GM23248 (cell line): Measurements from ENCODE around the gene SWAP70. TPM values are rescaled to one million over a fixed set of nuclear protein-coding genes. Genes with fewer than 3 reads are reported as not detected.

Experiments used
- DNase-seq: peaks from one replicate; pipeline ENCODE4 v3.0.0-alpha.2; 2015
- H2AFZ ChIP-seq: fragments of 200-600 bp; sonication (generic); 2 replicates; pipeline ENCODE4 v1.6.1; 2016; ENCODE audit warnings: antibody characterized with exemption
- H3F3A ChIP-seq: fragments of 200-600 bp; sonication (generic); 2 replicates; pipeline ENCODE4 v1.6.1; 2016; ENCODE audit warnings: mild to moderate bottlenecking, antibody characterized with exemption, mixed run types; ENCODE audit not compliant: insufficient read depth
- H3K27ac ChIP-seq: fragments of 200-600 bp; sonication (generic); 2 replicates; pipeline ENCODE4 v1.5.1; 2016; ENCODE audit warnings: mild to moderate bottlenecking
- H3K27me3 ChIP-seq: fragments of 200-600 bp; sonication (generic); replicated peaks from 2 replicates; pipeline ENCODE4 v1.6.1; 2016; ENCODE audit warnings: mild to moderate bottlenecking; ENCODE audit not compliant: insufficient read depth
- H3K36me3 ChIP-seq: fragments of 200-600 bp; sonication (generic); 2 replicates; pipeline ENCODE4 v1.6.1; 2016; ENCODE audit warnings: low read depth, mild to moderate bottlenecking
- H3K4me1 ChIP-seq: fragments of 200-600 bp; sonication (generic); 2 replicates; pipeline ENCODE4 v1.6.1; 2016; ENCODE audit warnings: mild to moderate bottlenecking; ENCODE audit not compliant: insufficient read depth
- H3K4me2 ChIP-seq: fragments of 200-600 bp; sonication (generic); one replicate; pipeline ENCODE4 v1.6.1; 2016; ENCODE audit warnings: mild to moderate bottlenecking; ENCODE audit not compliant: unreplicated experiment
- H3K4me3 ChIP-seq: fragments of 200-600 bp; sonication (generic); 2 replicates; pipeline ENCODE4 v1.5.1; 2016; ENCODE audit warnings: mild to moderate bottlenecking
- H3K79me2 ChIP-seq: fragments of 200-600 bp; sonication (generic); 2 replicates; pipeline ENCODE4 v1.6.1; 2016; ENCODE audit warnings: mild to moderate bottlenecking; ENCODE audit not compliant: insufficient read depth
- H3K9ac ChIP-seq: fragments of 200-600 bp; sonication (generic); 2 replicates; pipeline ENCODE4 v1.6.1; 2016; ENCODE audit warnings: mild to moderate bottlenecking
- H3K9me2 ChIP-seq: fragments of 200-600 bp; sonication (generic); 2 replicates; pipeline ENCODE4 v1.6.1; 2016; ENCODE audit warnings: mixed run types, mild to moderate bottlenecking, moderate library complexity; ENCODE audit not compliant: insufficient read depth
- H3K9me3 ChIP-seq: fragments of 200-600 bp; sonication (generic); one replicate; pipeline ENCODE4 v1.6.1; 2017; ENCODE audit warnings: low read depth
- H4K20me1 ChIP-seq: fragments of 200-600 bp; sonication (generic); 2 replicates; pipeline ENCODE4 v1.6.0; 2016; ENCODE audit not compliant: insufficient read depth
- EZH2 ChIP-seq: fragments of 200-600 bp; sonication (generic); IDR thresholded peaks from 2 replicates; pipeline ENCODE4 v1.6.1; 2018; ENCODE audit warnings: antibody characterized with exemption, mild to moderate bottlenecking; ENCODE audit not compliant: insufficient read depth, poor library complexity, severe bottlenecking
- EZH2phosphoT487 ChIP-seq: fragments of 200-600 bp; sonication (generic); IDR thresholded peaks from 2 replicates; pipeline ENCODE4 v1.6.1; 2018; ENCODE audit warnings: antibody characterized with exemption, moderate library complexity, mild to moderate bottlenecking, low read depth; ENCODE audit not compliant: insufficient read depth
- WGBS, 2 experiments: methylation state at CpG; one replicate each; pipeline ENCODE4 v1.1.6; 2015 to 2017; ENCODE audit warnings: low lambda C conversion rate in 2 of 2, low coverage in 1 of 2; ENCODE audit errors: missing lambda C conversion rate in 2 of 2; 5-methylcytosine and 5-hydroxymethylcytosine counted together
- in situ Hi-C: fragments of 300-500 bp; cut with MboI; formaldehyde crosslinking; loops from 2 replicates; pipeline ENCODE4 v1.15.0; 2020
- polyA plus RNA-seq: library from polyadenylated mRNA; unstranded; fragments of >200 nt; fragmentation: Nextera tagmentation; extraction: Ambion mirVana; gene quantifications from 2 replicates; pipeline ENCODE4 v1.2.1, GENCODE V29; 2016
- total RNA-seq: library from RNA; depleted of rRNA; stranded (reverse); fragments of >200 nt; shearing (Covaris generic); gene quantifications from 2 replicates; pipeline ENCODE4 v1.2.3, GENCODE V29; 2014

Gene SWAP70
- total and polyA plus RNA-seq, 2 experiments from 2014 or later = 46.4 to 73.3 TPM

DNA sequence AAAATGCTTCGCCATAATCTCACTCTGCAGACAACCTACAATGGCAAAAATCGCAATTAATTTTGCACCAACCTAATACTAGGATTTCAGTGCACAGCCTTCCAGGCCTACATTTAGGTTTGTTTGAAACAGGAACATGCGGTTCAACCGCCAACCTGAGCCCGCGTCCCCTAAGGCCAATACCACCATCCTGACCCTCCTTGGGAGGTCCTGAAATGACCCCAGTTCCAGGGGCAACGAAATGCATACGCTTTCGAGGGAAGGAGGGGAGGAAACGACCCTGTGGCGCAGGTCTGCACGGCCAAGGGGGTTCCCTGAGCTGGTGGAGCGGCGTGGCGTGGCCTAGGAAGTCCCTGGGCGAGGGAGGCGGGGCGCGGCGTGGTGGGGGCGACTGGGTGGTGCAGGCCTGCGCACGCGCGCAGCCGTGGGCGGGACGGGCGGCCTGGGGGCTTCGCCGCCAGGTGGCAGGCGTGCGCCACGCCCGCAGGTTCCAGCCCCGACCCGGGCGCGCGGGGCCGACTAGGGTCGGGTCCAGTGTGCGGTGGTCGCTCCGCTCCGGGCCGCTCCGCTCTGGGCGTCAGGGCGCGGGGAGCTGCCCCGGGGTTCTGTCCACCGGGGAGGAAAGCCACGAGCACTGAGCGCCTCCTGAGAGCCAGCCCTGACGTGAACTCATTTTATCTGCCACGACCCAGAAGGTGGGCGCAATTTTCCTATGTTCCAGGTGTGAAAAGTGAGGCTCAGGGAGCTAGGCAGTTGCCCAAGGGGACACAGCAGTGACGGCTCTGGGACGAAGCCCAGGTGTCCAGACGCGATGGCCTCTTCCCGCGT lies 94.1 kb downstream of the SWAP70 start:
- WGBS, 2 experiments = 6 to 8% methylated on average over 35 to 41 of the region's 64 CpGs
- peak; percentile 89 for DNase-seq
- no peaks in the 10 kb centered on the region for H3K9me3 ChIP-seq
- peak overlapping the region; percentile 65 for H2AFZ ChIP-seq
- H3K9me2 ChIP-seq = no peaks in the 10 kb centered on the region
- peaks cover 7% of the 10 kb centered on the region; the same call in 1 of the 2 replicates for H3K79me2 ChIP-seq
- H3K4me2 ChIP-seq = peak overlapping the region; percentile 80
- H3F3A ChIP-seq = peaks cover 49% of the 10 kb centered on the region
- TF ChIP-seq EZH2phosphoT487 (no peak), EZH2 (no peak)
- in situ Hi-C loops = loop anchor here (10.0 kb wide), 1 partner anchor 557 kb away; no protein-coding TSS in a partner anchor
- H3K27ac ChIP-seq = peak overlapping the region; percentile 98
- no peaks in the 10 kb centered on the region for H4K20me1 ChIP-seq
- peaks cover 56% of the 10 kb centered on the region for H3K4me1 ChIP-seq
- H3K9ac ChIP-seq = peak overlapping the region; percentile 86
- H3K27me3 ChIP-seq = no peaks in the 10 kb centered on the region
- H3K4me3 ChIP-seq = peak overlapping the region; percentile 63
- no peaks in the 10 kb centered on the region for H3K36me3 ChIP-seq

DNA sequence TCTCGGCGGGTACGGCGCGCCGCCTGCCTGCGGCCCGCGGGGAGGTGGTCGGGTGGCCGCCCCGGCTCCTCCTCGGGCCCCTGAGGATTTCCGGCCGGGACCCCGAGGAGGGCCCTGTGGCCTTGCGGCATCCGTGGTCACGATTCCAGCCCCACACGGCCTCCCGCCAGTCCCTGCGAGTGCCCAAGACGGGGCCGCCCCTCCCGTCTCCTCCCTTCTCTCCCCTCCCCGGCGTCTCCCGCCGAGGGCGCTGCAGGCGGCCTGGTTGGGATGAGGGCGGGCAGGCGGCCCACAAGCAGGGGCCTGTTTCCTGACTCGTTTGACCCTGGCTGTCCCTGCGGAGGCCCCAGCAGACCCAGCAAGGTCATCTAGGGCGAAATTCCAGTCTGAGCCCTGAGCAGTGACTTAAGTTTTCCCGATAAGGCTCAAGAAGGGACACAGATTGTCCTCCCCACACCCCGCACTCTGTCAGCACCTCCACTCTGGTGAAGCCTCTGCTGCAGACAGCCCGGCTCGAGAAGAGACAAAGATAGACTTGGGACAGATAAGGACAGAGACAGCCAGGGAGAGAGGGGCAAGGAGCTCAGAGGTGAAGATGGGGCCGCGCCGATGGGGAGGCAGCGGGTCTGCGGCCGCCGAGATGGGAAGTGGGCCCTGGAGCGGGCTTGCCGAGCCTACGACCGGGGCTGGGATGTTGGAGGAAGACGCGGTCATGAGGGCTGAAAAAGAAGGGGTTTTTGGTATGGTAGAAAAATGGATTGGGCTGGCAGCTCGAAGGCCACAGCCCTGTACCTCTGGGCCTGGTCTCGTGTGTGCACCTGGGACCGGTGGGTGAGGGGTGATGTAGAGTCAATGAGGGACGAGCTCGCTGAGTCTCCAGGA lies 95.0 kb downstream of the SWAP70 start:
- in situ Hi-C loops = loop anchor here (10.0 kb wide), 1 partner anchor 556 kb away; no protein-coding TSS in a partner anchor
- no peaks in the 10 kb centered on the region for H4K20me1 ChIP-seq
- peak overlapping the region; percentile 80 for H3K4me2 ChIP-seq
- peak overlapping the region; percentile 98 for H3K27ac ChIP-seq
- H3K27me3 ChIP-seq = no peaks in the 10 kb centered on the region
- peak; percentile 84 for DNase-seq
- peaks cover 16% of the 10 kb centered on the region for H3K79me2 ChIP-seq
- no peak for TF ChIP-seq EZH2phosphoT487
- TF ChIP-seq EZH2 = no peak
- peak overlapping the region; percentile 65 for H2AFZ ChIP-seq
- no peaks in the 10 kb centered on the region for H3K9me3 ChIP-seq
- peak overlapping the region; percentile 63 for H3K4me3 ChIP-seq
- H3K36me3 ChIP-seq = no peaks in the 10 kb centered on the region
- H3F3A ChIP-seq = peaks cover 40% of the 10 kb centered on the region
- H3K4me1 ChIP-seq = peaks cover 49% of the 10 kb centered on the region
- 1 to 4% methylated on average over 41 to 58 of the region's 58 CpGs for WGBS, 2 experiments
- peak overlapping the region; percentile 86 for H3K9ac ChIP-seq
- H3K9me2 ChIP-seq = no peaks in the 10 kb centered on the region; the same call in 1 of the 2 replicates

DNA sequence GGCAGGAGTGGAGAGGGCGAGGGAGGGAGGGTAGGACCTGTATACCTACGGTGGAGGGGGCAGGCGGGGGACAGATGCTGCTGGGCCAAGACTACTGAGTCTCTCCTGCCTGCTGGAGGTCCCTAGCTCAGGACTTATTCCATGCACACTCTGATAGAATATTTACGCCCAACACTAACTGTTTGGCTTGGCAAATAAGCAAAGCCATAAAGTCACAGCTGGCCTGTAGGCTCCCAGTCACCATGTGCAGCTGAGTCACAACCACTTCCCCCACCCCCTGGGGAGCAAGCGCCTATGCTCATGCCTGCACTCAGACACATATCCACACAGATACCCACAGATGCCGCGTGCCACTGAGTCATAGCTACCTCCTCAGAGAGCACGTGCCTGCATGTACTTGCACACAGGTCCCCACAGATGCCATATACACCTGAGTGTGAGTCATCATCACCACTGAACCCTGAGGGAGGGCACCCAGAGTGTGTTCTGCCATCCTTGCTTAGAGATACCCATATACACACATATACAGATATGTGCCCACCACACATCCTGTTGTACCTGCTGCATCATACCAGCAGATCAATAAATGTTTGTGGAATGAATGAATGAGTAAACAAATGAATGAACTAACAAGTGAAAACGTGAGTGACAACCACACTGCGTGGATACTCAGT lies 95.8 kb downstream of the SWAP70 start:
- in situ Hi-C loops = loop anchor here (10.0 kb wide), 2 partner anchors 215 to 555 kb away; no protein-coding TSS in a partner anchor

More for the DNA sequence above, 95.8 kb downstream of the SWAP70 start:
- H3F3A ChIP-seq = peaks cover 36% of the 10 kb centered on the region
- DNase-seq = peak; percentile 99
- H3K9me3 ChIP-seq = no peaks in the 10 kb centered on the region
- 0 out of 2 replicates have a peak, but pooled peaks have one; percentile 51 for TF ChIP-seq EZH2phosphoT487
- no peak for TF ChIP-seq EZH2
- H3K79me2 ChIP-seq = peaks cover 22% of the 10 kb centered on the region
- H3K9ac ChIP-seq = peak overlapping the region; percentile 86
- H2AFZ ChIP-seq = no peak overlapping the region
- peak overlapping the region; percentile 80 for H3K4me2 ChIP-seq
- peak overlapping the region; percentile 98 for H3K27ac ChIP-seq
- H3K36me3 ChIP-seq = no peaks in the 10 kb centered on the region
- H3K4me3 ChIP-seq = peak overlapping the region; percentile 63
- H3K27me3 ChIP-seq = no peaks in the 10 kb centered on the region
- H3K9me2 ChIP-seq = no peaks in the 10 kb centered on the region; the same call in 1 of the 2 replicates
- peaks cover 49% of the 10 kb centered on the region for H3K4me1 ChIP-seq
- H4K20me1 ChIP-seq = no peaks in the 10 kb centered on the region
- WGBS, 2 experiments = 1 to 3% methylated on average over 8 to 10 of the region's 10 CpGs
